ENCODE data around the gene ST3GAL4. TPM values are rescaled to one million over a fixed set of nuclear protein-coding genes. Genes with fewer than 3 reads are reported as not detected.

ST3GAL4 gene
- polyA plus RNA-seq, 1 of the 3 experiments (the other 2 are of a cell fraction) = 32.0 TPM

DNA sequence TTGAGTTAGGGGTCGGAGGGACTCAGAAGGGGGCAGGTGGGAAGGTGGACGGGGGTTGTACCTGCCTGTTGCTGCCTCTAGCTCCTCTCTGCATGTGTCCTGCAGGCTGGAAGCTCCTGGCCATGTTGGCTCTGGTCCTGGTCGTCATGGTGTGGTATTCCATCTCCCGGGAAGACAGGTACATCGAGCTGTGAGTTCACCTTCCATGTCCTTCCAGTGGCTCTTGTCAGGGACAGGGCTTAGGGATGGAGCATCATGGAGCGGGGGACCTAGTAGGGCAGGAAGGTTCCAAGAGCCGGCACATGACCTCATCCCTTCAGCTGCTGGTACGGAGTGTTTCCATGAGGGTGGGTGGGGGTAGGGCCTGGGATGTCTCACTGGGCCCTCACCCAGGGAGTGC, 50.9 kb downstream of the ST3GAL4 start:
- TF ChIP-seq, protein P1, sequence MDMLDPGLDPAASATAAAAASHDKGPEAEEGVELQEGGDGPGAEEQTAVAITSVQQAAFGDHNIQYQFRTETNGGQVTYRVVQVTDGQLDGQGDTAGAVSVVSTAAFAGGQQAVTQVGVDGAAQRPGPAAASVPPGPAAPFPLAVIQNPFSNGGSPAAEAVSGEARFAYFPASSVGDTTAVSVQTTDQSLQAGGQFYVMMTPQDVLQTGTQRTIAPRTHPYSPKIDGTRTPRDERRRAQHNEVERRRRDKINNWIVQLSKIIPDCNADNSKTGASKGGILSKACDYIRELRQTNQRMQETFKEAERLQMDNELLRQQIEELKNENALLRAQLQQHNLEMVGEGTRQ (IDR thresholded peaks at IDR 0.05; ENCODE audit: borderline replicate concordance, low read depth, low read length) = no peak
- TF ChIP-seq, protein P2, sequence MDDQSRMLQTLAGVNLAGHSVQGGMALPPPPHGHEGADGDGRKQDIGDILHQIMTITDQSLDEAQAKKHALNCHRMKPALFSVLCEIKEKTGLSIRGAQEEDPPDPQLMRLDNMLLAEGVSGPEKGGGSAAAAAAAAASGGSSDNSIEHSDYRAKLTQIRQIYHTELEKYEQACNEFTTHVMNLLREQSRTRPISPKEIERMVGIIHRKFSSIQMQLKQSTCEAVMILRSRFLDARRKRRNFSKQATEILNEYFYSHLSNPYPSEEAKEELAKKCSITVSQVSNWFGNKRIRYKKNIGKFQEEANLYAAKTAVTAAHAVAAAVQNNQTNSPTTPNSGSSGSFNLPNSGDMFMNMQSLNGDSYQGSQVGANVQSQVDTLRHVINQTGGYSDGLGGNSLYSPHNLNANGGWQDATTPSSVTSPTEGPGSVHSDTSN (IDR thresholded peaks at IDR 0.05) = no peak
- TF ChIP-seq RCOR1 (IDR thresholded peaks at IDR 0.05; ENCODE audit: low read length) (no peak), MXI1 (IDR thresholded peaks at IDR 0.05; ENCODE audit: low read depth, low read length) (no peak), EP300 (IDR thresholded peaks at IDR 0.05; ENCODE audit: borderline replicate concordance in 1 of 2, low read depth in 1 of 2, low read length in 1 of 2) (no peak), GABPA (IDR thresholded peaks at IDR 0.05; ENCODE audit: low read depth) (no peak), ELF1 (IDR thresholded peaks at IDR 0.05) (no peak), SMC3 (IDR thresholded peaks at IDR 0.05; ENCODE audit: low read depth, low read length) (no peak), FOSL2 (IDR thresholded peaks at IDR 0.05; ENCODE audit: borderline replicate concordance, low read depth) (no peak), FOXM1 (IDR thresholded peaks at IDR 0.05; ENCODE audit: low read depth) (no peak), RFX5 (IDR thresholded peaks at IDR 0.05; ENCODE audit: low read length) (no peak), TEAD4 (IDR thresholded peaks at IDR 0.05; ENCODE audit: borderline replicate concordance, insufficient read depth) (no peak)
- H3K9me3 ChIP-seq = no peaks in the 10 kb centered on the region
- DNase-seq = no peak
- no peak overlapping the region for H3K4me2 ChIP-seq
- no peak overlapping the region for H3K4me3 ChIP-seq (ENCODE audit: low read depth in 2 of 2, low read length in 1 of 2)
- CTCF ChIA-PET = interaction anchor here (0.6 to 2.0 kb wide), 4 partner anchors 14 to 584 kb away, joined by 3 to 9 read pairs (median 4); no protein-coding TSS in a partner anchor
- no peaks in the 10 kb centered on the region for H4K20me1 ChIP-seq (ENCODE audit: insufficient read depth)
- H3K9me2 ChIP-seq = no peaks in the 10 kb centered on the region
- H3K4me1 ChIP-seq (ENCODE audit: control insufficient read depth in 1 of 2, insufficient read depth in 2 of 2, low read depth in 1 of 2, low read length in 1 of 2) = peaks cover 0 to 10% of the 10 kb centered on the region in 2 experiments; a peak in 2 of 4 replicates
- no peaks in the 10 kb centered on the region for H3K79me2 ChIP-seq (ENCODE audit: insufficient read depth)
- no peaks in the 10 kb centered on the region for H3K27me3 ChIP-seq (ENCODE audit: insufficient read depth)
- no peaks in the 10 kb centered on the region for H3F3A ChIP-seq (replicated peaks; ENCODE audit: insufficient read depth)
- no peak overlapping the region for H3K9ac ChIP-seq
- WGBS (ENCODE audit: low lambda C conversion rate) = no CpG with 5 or more reads among the region's 8 CpGs
- peaks cover 0 to 9% of the 10 kb centered on the region in 2 experiments for H3K36me3 ChIP-seq (replicated peaks in 1 of 2; ENCODE audit: control insufficient read depth in 1 of 2, insufficient read depth in 2 of 2, low read length in 1 of 2)
- POLR2A ChIA-PET = no interaction called here
- H2AFZ ChIP-seq (ENCODE audit: low read depth) = no peak overlapping the region
- no peak overlapping the region for H3K27ac ChIP-seq (ENCODE audit: low read depth in 2 of 2, low read length in 1 of 2)

DNA sequence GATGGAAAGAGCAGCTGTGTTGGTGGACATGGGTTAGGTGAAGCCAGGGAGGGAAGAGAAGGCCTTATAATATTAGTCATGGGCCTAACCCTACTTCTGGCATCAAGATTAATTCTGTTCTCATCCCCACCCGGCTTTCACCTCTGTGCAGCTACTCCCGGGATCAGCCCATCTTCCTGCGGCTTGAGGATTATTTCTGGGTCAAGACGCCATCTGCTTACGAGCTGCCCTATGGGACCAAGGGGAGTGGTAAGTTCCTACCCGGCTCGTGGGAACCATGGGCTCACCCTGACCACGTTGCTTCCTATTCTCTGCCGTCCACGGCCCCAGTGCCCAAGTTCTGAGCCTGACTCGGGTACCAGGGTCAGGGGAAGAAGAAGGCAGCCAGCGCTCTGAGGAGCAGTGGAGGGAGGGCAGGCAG, 51.6 kb downstream of the ST3GAL4 start:
- no peak for DNase-seq
- WGBS (ENCODE audit: low lambda C conversion rate) = 96% methylated on average over 11 of the region's 12 CpGs
- Histone ChIP-seq H3K9me3 (no peaks in the 10 kb centered on the region), H3K4me2 (no peak overlapping the region), H4K20me1 (ENCODE audit: insufficient read depth) (no peaks in the 10 kb centered on the region), H3K4me1 (ENCODE audit: control insufficient read depth in 1 of 2, insufficient read depth in 2 of 2, low read depth in 1 of 2, low read length in 1 of 2) (peaks cover 0 to 10% of the 10 kb centered on the region in 2 experiments; a peak in 2 of 4 replicates), H3K36me3 (replicated peaks in 1 of 2; ENCODE audit: control insufficient read depth in 1 of 2, insufficient read depth in 2 of 2, low read length in 1 of 2) (peaks cover 0 to 9% of the 10 kb centered on the region in 2 experiments), H2AFZ (ENCODE audit: low read depth) (no peak overlapping the region), H3K9me2 (no peaks in the 10 kb centered on the region), H3K9ac (no peak overlapping the region), H3K27ac (ENCODE audit: low read depth in 2 of 2, low read length in 1 of 2) (no peak overlapping the region), H3K27me3 (ENCODE audit: insufficient read depth) (no peaks in the 10 kb centered on the region), H3F3A (replicated peaks; ENCODE audit: insufficient read depth) (no peaks in the 10 kb centered on the region), H3K4me3 (ENCODE audit: low read depth in 2 of 2, low read length in 1 of 2) (no peak overlapping the region), H3K79me2 (ENCODE audit: insufficient read depth) (no peaks in the 10 kb centered on the region)
- ChIA-PET CTCF (interaction anchor here (1.0 kb wide), 1 partner anchor 74 kb away, joined by 4 read pairs; no protein-coding TSS in a partner anchor), POLR2A (no interaction called here)
- TF ChIP-seq, protein P3, sequence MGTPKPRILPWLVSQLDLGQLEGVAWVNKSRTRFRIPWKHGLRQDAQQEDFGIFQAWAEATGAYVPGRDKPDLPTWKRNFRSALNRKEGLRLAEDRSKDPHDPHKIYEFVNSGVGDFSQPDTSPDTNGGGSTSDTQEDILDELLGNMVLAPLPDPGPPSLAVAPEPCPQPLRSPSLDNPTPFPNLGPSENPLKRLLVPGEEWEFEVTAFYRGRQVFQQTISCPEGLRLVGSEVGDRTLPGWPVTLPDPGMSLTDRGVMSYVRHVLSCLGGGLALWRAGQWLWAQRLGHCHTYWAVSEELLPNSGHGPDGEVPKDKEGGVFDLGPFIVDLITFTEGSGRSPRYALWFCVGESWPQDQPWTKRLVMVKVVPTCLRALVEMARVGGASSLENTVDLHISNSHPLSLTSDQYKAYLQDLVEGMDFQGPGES (IDR thresholded peaks at IDR 0.05; ENCODE audit: low read depth, low read length) = no peak
- TF ChIP-seq JUND (IDR thresholded peaks at IDR 0.05) (no peak), RCOR1 (IDR thresholded peaks at IDR 0.05; ENCODE audit: low read length) (no peak), MEF2A (IDR thresholded peaks at IDR 0.05; ENCODE audit: borderline replicate concordance, low read depth) (no peak), SMC3 (IDR thresholded peaks at IDR 0.05; ENCODE audit: low read depth, low read length) (no peak), NFIC (IDR thresholded peaks at IDR 0.05; ENCODE audit: borderline replicate concordance) (no peak), TEAD4 (IDR thresholded peaks at IDR 0.05; ENCODE audit: borderline replicate concordance, insufficient read depth) (no peak), FOXJ3 (CRISPR knock-in tag; IDR thresholded peaks at IDR 0.05) (no peak), ELF1 (IDR thresholded peaks at IDR 0.05) (no peak), GABPA (IDR thresholded peaks at IDR 0.05; ENCODE audit: low read depth) (no peak), FOXM1 (IDR thresholded peaks at IDR 0.05; ENCODE audit: low read depth) (no peak)
- TF ChIP-seq, protein P4, sequence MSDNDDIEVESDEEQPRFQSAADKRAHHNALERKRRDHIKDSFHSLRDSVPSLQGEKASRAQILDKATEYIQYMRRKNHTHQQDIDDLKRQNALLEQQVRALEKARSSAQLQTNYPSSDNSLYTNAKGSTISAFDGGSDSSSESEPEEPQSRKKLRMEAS (IDR thresholded peaks at IDR 0.05; ENCODE audit: low read depth) = no peak
- TF ChIP-seq, protein P5, sequence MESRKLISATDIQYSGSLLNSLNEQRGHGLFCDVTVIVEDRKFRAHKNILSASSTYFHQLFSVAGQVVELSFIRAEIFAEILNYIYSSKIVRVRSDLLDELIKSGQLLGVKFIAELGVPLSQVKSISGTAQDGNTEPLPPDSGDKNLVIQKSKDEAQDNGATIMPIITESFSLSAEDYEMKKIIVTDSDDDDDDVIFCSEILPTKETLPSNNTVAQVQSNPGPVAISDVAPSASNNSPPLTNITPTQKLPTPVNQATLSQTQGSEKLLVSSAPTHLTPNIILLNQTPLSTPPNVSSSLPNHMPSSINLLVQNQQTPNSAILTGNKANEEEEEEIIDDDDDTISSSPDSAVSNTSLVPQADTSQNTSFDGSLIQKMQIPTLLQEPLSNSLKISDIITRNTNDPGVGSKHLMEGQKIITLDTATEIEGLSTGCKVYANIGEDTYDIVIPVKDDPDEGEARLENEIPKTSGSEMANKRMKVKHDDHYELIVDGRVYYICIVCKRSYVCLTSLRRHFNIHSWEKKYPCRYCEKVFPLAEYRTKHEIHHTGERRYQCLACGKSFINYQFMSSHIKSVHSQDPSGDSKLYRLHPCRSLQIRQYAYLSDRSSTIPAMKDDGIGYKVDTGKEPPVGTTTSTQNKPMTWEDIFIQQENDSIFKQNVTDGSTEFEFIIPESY (IDR thresholded peaks at IDR 0.05; ENCODE audit: borderline replicate concordance, low read depth) = no peak
